ENCODE measurements around the gene MFN2.

DNA sequence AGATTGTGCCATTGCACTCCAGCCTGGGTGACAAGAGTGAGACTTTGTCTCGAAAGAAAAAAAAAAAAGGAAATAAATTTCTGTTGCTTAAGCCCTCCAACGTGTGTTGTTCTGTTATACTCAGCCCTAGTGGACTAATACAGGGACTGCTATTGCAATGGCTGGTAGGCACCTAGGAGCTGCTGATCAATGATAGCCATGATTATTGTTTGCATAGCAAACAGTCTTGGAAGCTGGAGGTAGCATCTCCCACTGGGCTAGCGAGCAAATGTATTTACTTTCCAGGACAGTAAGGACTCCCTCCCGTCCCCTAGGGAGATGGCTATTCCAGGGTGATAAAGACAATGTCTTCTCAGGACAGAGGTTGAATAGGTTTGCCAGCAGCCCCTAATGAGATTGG lies 69.4 kb downstream of the MFN2 start:
- TF ChIP-seq, protein P1, sequence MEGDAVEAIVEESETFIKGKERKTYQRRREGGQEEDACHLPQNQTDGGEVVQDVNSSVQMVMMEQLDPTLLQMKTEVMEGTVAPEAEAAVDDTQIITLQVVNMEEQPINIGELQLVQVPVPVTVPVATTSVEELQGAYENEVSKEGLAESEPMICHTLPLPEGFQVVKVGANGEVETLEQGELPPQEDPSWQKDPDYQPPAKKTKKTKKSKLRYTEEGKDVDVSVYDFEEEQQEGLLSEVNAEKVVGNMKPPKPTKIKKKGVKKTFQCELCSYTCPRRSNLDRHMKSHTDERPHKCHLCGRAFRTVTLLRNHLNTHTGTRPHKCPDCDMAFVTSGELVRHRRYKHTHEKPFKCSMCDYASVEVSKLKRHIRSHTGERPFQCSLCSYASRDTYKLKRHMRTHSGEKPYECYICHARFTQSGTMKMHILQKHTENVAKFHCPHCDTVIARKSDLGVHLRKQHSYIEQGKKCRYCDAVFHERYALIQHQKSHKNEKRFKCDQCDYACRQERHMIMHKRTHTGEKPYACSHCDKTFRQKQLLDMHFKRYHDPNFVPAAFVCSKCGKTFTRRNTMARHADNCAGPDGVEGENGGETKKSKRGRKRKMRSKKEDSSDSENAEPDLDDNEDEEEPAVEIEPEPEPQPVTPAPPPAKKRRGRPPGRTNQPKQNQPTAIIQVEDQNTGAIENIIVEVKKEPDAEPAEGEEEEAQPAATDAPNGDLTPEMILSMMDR (IDR thresholded peaks at IDR 0.05): no peak
- no peak for TF ChIP-seq POLR2AphosphoS5 (IDR thresholded peaks at IDR 0.05; ENCODE audit: low read depth, low read length)
